ENCODE results near the gene PHKG2.
"Not testable (repeated sequence)": the region's sequence is repeated elsewhere in the genome, so short reads cannot be mapped to it uniquely, and the experiment has no call there.

PHKG2 gene, protein sequence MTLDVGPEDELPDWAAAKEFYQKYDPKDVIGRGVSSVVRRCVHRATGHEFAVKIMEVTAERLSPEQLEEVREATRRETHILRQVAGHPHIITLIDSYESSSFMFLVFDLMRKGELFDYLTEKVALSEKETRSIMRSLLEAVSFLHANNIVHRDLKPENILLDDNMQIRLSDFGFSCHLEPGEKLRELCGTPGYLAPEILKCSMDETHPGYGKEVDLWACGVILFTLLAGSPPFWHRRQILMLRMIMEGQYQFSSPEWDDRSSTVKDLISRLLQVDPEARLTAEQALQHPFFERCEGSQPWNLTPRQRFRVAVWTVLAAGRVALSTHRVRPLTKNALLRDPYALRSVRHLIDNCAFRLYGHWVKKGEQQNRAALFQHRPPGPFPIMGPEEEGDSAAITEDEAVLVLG

GRCh38 chr16:30747799-30748633, at the start of gene PHKG2:
PHKG2 (plus strand) TSS chr16:30748425; CDS start chr16:30748821, 396 bp downstream.
- peak; percentile 82 to 99 (median 97) for DNase-seq

GRCh38 chr16:30698816-30699614, 49.2 kb upstream of the PHKG2 start, which contains the start of gene SRCAP:
SRCAP (plus strand) TSS chr16:30699171; CDS start chr16:30700825, 1,654 bp downstream.
- DNase-seq, result peak in 55 of 56 donors; percentile 30 to 88 (median 74)

DNA sequence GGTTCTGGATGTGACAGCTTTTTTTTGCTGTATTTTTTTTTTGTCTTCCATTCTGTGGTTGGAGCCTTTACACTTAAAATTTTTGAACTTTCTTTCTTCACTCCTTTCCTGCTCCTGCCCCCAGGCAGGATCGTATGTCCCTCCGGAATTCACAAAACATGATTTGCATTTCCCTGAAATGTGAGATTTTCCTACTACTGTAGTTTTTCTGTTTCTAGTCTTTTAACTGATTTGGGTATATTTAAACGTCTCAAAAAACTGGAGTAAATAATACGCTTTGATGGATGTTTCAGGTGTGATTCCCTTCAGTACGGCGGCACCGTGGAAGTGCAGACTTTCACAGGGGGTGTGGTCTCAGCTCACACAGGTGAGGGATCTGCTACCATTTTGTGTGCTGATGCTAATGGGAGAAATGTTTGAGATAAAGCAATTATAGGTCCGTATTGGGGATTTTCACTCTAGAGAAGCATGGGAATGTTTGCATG, 48.6 kb upstream of the PHKG2 start:
- no peak for DNase-seq

DNA sequence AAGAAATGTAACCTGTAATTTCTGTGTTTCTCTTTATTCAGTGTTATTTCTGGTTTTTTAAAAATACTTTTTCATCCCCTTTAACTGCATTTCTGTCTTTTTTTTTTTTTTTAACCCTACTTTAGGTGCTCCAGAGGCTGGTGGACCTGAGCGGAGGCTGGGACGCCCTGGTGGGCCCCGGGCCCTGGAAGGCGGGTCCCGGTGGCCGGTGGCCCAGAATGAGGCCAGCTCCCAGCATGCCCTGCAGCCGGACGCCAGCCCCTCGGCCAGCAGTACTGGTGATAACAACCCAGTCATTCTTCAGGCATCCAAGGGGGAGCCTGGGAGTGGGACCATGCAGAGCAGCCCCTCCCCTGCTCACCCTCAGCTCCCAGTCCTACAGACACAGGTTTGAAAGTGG, 47.7 kb upstream of the PHKG2 start:
- DNase-seq, result peak in 2 of 56 donors; percentile 2 to 10

DNA sequence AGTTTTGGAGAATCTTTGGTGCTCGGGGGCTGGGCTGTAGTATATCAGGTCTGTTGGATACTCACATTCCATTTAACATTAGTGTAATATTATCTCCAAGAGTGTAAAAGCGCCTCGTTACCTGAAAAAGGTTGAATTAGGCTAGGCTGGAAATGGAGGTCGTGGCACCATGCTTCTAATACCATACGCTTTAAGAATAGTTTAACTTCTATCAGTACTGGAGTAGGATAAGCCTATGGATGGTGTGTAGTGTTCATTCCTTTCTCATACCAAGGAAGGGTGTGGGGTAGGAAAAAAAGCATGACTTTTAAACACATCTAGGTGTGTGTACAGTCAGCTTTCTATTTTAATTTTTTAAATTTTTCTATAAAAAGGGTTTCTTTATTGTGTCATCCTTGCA, 47.3 kb upstream of the PHKG2 start:
- DNase-seq, result no peak

GRCh38 chr16:30703071-30703470, 45.2 kb upstream of the PHKG2 start:
- not testable (repeated sequence) for DNase-seq

DNA sequence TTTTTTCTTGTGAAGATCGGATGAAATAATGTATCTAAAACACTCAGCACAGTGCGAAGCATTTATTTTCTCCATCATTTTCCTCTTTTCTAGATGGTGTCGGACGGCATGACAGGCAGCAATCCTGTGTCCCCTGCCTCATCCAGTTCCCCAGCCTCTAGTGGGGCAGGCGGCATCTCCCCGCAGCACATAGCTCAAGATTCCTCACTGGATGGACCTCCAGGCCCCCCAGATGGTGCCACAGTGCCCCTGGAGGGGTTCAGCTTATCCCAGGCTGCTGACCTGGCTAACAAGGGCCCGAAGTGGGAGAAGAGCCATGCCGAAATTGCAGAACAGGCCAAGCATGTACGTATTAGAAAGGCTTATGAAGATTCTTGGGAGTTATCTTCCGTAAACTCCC, 44.3 kb upstream of the PHKG2 start:
- DNase-seq, result no peak

DNA sequence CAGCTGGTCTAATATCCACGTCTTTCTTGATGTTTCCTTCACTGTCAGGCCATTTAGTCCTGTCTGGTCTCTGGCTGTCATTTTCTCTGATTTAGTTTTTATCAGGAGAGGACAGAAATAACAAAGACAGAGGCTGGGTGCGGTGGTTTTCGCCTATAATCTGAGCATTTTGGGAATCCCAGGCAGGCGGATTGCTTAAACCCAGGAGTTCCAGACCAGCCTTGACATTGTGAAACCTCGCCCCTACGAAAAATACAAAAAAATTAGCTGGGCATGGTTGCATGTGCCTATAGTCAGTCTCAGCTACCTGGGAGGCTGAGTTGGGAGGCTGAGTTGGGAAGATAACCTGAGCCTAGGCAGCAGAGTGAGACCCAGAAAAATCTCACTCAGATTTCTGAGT, 42.2 kb upstream of the PHKG2 start:
- DNase-seq, result no peak

GRCh38 chr16:30710971-30711370, 37.3 kb upstream of the PHKG2 start:
- DNase-seq, result no peak

DNA sequence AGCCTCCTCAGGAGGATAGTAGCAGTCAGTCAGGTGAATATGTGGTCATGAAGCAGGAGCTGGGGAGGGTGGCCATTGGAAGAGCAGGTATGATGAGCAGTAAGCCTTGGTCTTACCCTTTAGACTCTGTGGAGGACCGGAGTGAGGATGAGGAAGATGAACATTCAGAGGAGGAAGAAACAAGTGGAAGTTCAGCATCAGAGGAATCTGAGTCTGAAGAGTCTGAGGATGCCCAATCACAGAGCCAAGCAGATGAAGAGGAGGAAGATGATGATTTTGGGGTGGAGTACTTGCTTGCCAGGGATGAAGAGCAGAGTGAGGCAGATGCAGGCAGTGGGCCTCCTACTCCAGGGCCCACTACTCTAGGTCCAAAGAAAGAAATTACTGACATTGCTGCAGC, 36.5 kb upstream of the PHKG2 start:
- DNase-seq, result no peak

- no peak for DNase-seq
These were observed 32.3 kb upstream of the PHKG2 start for GRCh38 chr16:30715750-30716445.

DNA sequence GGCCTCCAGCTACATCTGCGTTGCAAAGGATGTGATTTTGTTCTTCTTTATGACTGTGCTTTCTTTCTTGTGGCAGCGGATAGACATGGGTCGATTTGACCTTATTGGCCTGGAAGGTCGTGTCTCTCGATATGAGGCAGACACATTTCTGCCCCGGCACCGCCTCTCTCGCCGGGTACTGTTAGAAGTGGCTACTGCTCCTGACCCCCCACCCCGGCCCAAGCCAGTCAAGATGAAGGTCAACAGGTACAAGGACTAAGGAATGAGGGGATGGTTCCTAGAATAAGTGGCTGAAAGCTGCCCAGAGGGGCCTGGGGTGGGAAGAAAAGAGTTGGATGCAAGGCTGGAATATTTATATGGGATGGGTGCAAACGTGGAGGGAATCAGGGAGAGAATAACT, 28.1 kb upstream of the PHKG2 start:
- no peak for DNase-seq

DNA sequence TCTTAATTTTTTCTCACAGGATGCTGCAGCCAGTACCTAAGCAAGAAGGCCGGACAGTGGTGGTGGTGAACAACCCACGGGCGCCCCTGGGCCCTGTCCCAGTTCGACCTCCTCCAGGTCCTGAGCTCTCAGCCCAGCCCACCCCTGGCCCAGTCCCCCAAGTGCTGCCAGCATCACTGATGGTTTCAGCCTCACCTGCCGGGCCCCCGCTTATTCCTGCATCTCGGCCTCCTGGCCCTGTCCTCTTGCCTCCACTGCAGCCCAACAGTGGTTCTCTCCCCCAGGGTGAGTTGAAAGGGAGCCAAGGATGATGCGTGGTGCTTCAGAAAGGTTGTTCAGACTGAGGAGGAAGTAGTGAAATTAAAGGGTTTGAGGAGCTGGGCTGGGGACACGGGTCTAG, 27.5 kb upstream of the PHKG2 start:
- no peak for DNase-seq

- DNase-seq, result no peak
These were observed 27.1 kb upstream of the PHKG2 start for GRCh38 chr16:30721167-30721566.

- DNase-seq, result no peak
These were observed 26.6 kb upstream of the PHKG2 start for GRCh38 chr16:30721606-30722005.

GRCh38 chr16:30722443-30722842, 25.8 kb upstream of the PHKG2 start:
- no peak for DNase-seq

GRCh38 chr16:30722916-30723315, 25.3 kb upstream of the PHKG2 start:
- no peak for DNase-seq

- no peak for DNase-seq
These were observed 24.4 kb upstream of the PHKG2 start for GRCh38 chr16:30723725-30724355.

GRCh38 chr16:30724641-30725417, 23.4 kb upstream of the PHKG2 start:
- DNase-seq, result peak in 3 of 56 donors; percentile 9 to 48 (median 41)
